ENCODE data around the gene NUDT7.

The NUDT7 gene

DNA sequence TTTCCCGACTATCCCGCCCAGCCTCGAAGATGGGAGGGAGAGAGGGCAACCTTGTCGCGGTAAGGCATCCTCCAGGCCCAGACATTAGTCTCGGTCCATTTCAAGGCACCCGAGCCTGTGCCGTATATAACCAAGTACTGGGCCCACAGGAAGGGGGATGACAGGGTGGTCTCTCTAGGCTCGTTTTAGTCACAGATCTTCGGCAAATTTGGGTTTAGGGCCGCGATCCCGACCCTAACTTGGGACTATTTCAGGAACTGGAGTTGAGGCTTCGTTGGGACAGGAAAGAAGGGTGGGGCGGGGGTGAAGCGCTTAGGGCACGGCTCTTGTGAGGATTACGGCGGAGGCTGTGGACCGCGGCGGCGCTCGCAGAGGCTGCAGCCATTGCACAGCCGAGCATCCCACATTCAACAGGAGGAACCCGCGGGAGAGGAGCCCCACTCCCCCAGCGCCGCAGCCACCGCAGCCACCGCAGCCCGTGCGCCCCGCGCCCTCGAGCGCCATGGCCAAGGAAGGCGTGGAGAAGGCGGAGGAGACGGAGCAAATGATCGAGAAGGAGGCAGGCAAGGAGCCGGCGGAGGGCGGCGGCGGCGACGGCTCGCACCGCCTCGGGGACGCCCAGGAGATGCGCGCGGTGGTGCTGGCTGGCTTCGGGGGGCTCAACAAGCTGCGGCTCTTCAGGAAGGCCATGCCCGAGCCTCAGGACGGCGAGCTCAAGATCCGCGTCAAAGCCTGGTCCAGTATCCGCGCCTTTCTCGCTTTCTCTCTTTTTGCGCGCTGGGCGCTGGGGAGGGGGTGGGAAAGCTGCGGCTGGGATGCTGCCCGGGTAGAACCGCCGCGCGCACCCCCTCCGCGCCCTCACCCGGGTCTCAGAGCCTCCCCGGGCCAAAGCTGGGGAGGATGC lies 66.1 kb downstream of the NUDT7 start, which contains the start of gene VAT1L (continued):
- TF ChIP-seq ZXDB (tag by site-specific recombination; IDR thresholded peaks at IDR 0.05) (peak; percentile 63), EGR2 (tag by site-specific recombination; IDR thresholded peaks at IDR 0.05; ENCODE audit: low read depth) (0 out of 2 replicates have a peak, but pooled peaks have one; percentile 23), TRIM28 (IDR thresholded peaks at IDR 0.05; ENCODE audit: borderline replicate concordance, low read length) (0 out of 2 replicates have a peak, but pooled peaks have one; percentile 31), ZNF202 (tag by site-specific recombination; IDR thresholded peaks at IDR 0.05; ENCODE audit: borderline replicate concordance) (no peak), ZNF473 (tag by site-specific recombination; IDR thresholded peaks at IDR 0.05) (no peak), YY1 (tag by site-specific recombination; IDR thresholded peaks at IDR 0.05) (peak; percentile 40; the same call in 1 of the 2 replicates), ZNF23 (tag by site-specific recombination; IDR thresholded peaks at IDR 0.05; ENCODE audit: borderline replicate concordance) (no peak), GLIS2 (tag by site-specific recombination; IDR thresholded peaks at IDR 0.05) (no peak), FEZF1 (tag by site-specific recombination; IDR thresholded peaks at IDR 0.05) (0 out of 2 replicates have a peak, but pooled peaks have one; percentile 22), ZBTB8A (tag by site-specific recombination; IDR thresholded peaks at IDR 0.05) (0 out of 2 replicates have a peak, but pooled peaks have one; percentile 17), SP2 (tag by site-specific recombination; IDR thresholded peaks at IDR 0.05) (no peak), YY2 (tag by site-specific recombination; IDR thresholded peaks at IDR 0.05) (peak; percentile 58), ZBTB20 (tag by site-specific recombination; IDR thresholded peaks at IDR 0.05) (peak; percentile 31; the same call in 1 of the 2 replicates), ZFP37 (tag by site-specific recombination; IDR thresholded peaks at IDR 0.05) (0 out of 2 replicates have a peak, but pooled peaks have one; percentile 57), KLF16 (tag by site-specific recombination; IDR thresholded peaks at IDR 0.05) (no peak), ZSCAN30 (tag by site-specific recombination; IDR thresholded peaks at IDR 0.05) (no peak), ZBTB17 (tag by site-specific recombination; IDR thresholded peaks at IDR 0.05) (peak; percentile 76), ZEB2 (tag by site-specific recombination; IDR thresholded peaks at IDR 0.05) (peak; percentile 47; the same call in 1 of the 2 replicates), ZNF292 (tag by site-specific recombination; IDR thresholded peaks at IDR 0.05; ENCODE audit: borderline replicate concordance, low read depth) (no peak), ZBTB48 (tag by site-specific recombination; IDR thresholded peaks at IDR 0.05) (peak; percentile 49; the same call in 1 of the 2 replicates), ZNF544 (tag by site-specific recombination; IDR thresholded peaks at IDR 0.05) (no peak)
- TF ChIP-seq, protein P1, sequence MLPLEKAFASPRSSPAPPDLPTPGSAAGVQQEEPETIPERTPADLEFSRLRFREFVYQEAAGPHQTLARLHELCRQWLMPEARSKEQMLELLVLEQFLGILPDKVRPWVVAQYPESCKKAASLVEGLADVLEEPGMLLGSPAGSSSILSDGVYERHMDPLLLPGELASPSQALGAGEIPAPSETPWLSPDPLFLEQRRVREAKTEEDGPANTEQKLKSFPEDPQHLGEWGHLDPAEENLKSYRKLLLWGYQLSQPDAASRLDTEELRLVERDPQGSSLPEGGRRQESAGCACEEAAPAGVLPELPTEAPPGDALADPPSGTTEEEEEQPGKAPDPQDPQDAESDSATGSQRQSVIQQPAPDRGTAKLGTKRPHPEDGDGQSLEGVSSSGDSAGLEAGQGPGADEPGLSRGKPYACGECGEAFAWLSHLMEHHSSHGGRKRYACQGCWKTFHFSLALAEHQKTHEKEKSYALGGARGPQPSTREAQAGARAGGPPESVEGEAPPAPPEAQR (tag by site-specific recombination; IDR thresholded peaks at IDR 0.05): 0 out of 2 replicates have a peak, but pooled peaks have one; percentile 40
- TF ChIP-seq, protein P2, sequence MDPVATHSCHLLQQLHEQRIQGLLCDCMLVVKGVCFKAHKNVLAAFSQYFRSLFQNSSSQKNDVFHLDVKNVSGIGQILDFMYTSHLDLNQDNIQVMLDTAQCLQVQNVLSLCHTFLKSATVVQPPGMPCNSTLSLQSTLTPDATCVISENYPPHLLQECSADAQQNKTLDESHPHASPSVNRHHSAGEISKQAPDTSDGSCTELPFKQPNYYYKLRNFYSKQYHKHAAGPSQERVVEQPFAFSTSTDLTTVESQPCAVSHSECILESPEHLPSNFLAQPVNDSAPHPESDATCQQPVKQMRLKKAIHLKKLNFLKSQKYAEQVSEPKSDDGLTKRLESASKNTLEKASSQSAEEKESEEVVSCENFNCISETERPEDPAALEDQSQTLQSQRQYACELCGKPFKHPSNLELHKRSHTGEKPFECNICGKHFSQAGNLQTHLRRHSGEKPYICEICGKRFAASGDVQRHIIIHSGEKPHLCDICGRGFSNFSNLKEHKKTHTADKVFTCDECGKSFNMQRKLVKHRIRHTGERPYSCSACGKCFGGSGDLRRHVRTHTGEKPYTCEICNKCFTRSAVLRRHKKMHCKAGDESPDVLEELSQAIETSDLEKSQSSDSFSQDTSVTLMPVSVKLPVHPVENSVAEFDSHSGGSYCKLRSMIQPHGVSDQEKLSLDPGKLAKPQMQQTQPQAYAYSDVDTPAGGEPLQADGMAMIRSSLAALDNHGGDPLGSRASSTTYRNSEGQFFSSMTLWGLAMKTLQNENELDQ (tag by site-specific recombination; IDR thresholded peaks at IDR 0.05; ENCODE audit: low read depth): no peak
- TF ChIP-seq, protein P3, sequence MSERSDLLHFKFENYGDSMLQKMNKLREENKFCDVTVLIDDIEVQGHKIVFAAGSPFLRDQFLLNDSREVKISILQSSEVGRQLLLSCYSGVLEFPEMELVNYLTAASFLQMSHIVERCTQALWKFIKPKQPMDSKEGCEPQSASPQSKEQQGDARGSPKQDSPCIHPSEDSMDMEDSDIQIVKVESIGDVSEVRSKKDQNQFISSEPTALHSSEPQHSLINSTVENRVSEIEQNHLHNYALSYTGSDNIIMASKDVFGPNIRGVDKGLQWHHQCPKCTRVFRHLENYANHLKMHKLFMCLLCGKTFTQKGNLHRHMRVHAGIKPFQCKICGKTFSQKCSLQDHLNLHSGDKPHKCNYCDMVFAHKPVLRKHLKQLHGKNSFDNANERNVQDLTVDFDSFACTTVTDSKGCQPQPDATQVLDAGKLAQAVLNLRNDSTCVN (tag by site-specific recombination; optimal IDR thresholded peaks at IDR 0.05): peak; percentile 78
- TF ChIP-seq, protein P4, sequence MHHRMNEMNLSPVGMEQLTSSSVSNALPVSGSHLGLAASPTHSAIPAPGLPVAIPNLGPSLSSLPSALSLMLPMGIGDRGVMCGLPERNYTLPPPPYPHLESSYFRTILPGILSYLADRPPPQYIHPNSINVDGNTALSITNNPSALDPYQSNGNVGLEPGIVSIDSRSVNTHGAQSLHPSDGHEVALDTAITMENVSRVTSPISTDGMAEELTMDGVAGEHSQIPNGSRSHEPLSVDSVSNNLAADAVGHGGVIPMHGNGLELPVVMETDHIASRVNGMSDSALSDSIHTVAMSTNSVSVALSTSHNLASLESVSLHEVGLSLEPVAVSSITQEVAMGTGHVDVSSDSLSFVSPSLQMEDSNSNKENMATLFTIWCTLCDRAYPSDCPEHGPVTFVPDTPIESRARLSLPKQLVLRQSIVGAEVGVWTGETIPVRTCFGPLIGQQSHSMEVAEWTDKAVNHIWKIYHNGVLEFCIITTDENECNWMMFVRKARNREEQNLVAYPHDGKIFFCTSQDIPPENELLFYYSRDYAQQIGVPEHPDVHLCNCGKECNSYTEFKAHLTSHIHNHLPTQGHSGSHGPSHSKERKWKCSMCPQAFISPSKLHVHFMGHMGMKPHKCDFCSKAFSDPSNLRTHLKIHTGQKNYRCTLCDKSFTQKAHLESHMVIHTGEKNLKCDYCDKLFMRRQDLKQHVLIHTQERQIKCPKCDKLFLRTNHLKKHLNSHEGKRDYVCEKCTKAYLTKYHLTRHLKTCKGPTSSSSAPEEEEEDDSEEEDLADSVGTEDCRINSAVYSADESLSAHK (tag by site-specific recombination; IDR thresholded peaks at IDR 0.05): peak; percentile 49; the same call in 1 of the 2 replicates
- TF ChIP-seq, protein P5, sequence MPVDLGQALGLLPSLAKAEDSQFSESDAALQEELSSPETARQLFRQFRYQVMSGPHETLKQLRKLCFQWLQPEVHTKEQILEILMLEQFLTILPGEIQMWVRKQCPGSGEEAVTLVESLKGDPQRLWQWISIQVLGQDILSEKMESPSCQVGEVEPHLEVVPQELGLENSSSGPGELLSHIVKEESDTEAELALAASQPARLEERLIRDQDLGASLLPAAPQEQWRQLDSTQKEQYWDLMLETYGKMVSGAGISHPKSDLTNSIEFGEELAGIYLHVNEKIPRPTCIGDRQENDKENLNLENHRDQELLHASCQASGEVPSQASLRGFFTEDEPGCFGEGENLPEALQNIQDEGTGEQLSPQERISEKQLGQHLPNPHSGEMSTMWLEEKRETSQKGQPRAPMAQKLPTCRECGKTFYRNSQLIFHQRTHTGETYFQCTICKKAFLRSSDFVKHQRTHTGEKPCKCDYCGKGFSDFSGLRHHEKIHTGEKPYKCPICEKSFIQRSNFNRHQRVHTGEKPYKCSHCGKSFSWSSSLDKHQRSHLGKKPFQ (tag by site-specific recombination; IDR thresholded peaks at IDR 0.05): no peak
- TF ChIP-seq, protein P6, sequence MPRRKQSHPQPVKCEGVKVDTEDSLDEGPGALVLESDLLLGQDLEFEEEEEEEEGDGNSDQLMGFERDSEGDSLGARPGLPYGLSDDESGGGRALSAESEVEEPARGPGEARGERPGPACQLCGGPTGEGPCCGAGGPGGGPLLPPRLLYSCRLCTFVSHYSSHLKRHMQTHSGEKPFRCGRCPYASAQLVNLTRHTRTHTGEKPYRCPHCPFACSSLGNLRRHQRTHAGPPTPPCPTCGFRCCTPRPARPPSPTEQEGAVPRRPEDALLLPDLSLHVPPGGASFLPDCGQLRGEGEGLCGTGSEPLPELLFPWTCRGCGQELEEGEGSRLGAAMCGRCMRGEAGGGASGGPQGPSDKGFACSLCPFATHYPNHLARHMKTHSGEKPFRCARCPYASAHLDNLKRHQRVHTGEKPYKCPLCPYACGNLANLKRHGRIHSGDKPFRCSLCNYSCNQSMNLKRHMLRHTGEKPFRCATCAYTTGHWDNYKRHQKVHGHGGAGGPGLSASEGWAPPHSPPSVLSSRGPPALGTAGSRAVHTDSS (tag by site-specific recombination; IDR thresholded peaks at IDR 0.05): no peak

All from HEK293 (cell line).